Glutamatergic neuron (in vitro differentiated cells): ENCODE measurements around the gene DNER. TPM values are rescaled to one million over a fixed set of nuclear protein-coding genes. Genes with fewer than 3 reads are reported as not detected.

Experiments
- DNase-seq: peaks from one replicate; pipeline ENCODE4 v3.0.0; 2022
- H3K27ac Mint-ChIP-seq: one replicate; pipeline ENCODE4 v1.8.0; 2020; ENCODE audit warnings: mild to moderate bottlenecking, mixed read lengths, inconsistent platforms; ENCODE audit not compliant: unreplicated experiment
- H3K27me3 Mint-ChIP-seq: one replicate; pipeline ENCODE4 v1.8.0; 2020; ENCODE audit warnings: mild to moderate bottlenecking, moderate library complexity, mixed read lengths, inconsistent platforms; ENCODE audit not compliant: unreplicated experiment
- H3K36me3 Mint-ChIP-seq: one replicate; pipeline ENCODE4 v1.8.0; 2020; ENCODE audit warnings: mild to moderate bottlenecking, mixed read lengths, inconsistent platforms; ENCODE audit not compliant: unreplicated experiment
- H3K4me1 Mint-ChIP-seq: one replicate; pipeline ENCODE4 v1.8.0; 2020; ENCODE audit warnings: mild to moderate bottlenecking, low read depth, mixed read lengths, inconsistent platforms; ENCODE audit not compliant: unreplicated experiment
- H3K4me3 Mint-ChIP-seq: one replicate; pipeline ENCODE4 v1.8.0; 2020; ENCODE audit warnings: mild to moderate bottlenecking, mixed read lengths, inconsistent platforms; ENCODE audit not compliant: unreplicated experiment
- H3K9me3 Mint-ChIP-seq: one replicate; pipeline ENCODE4 v1.8.0; 2020; ENCODE audit warnings: mild to moderate bottlenecking, moderate library complexity, mixed read lengths, inconsistent platforms; ENCODE audit not compliant: unreplicated experiment
- CTCF ChIP-seq: fragments of 200-600 bp; sonication (generic); IDR thresholded peaks from one replicate; pipeline ENCODE4 v1.5.0; 2021; ENCODE audit not compliant: partially characterized antibody, unreplicated experiment
- total RNA-seq: library from RNA; stranded (reverse); fragmentation: NEBNext Ultra II Directional; extraction: Animal tissue kit (Norgen Biotek cat#: 25700); gene quantifications from one replicate; pipeline ENCODE4 v1.2.1, GENCODE V29; 2021; ENCODE audit not compliant: unreplicated experiment

The DNER gene
- total RNA-seq, 1 donor from 2014 or later: 36.0 TPM

- Mint-ChIP-seq H3K9me3 (no peaks in the 10 kb centered on the region), H3K4me1 (peaks cover 1% of the 10 kb centered on the region), H3K36me3 (no peaks in the 10 kb centered on the region), H3K27ac (no peak overlapping the region), H3K27me3 (no peaks in the 10 kb centered on the region), H3K4me3 (no peak overlapping the region)
- no peak for DNase-seq
- TF ChIP-seq CTCF: no peak
Observed at GRCh38 chr2:229330952-229331351, 383.4 kb downstream of the DNER start.

- H3K4me3 Mint-ChIP-seq: no peak overlapping the region
Observed at GRCh38 chr2:229319558-229319957, 394.8 kb downstream of the DNER start.

GRCh38 chr2:229314117-229314516, 400.2 kb downstream of the DNER start:
- no peak for TF ChIP-seq CTCF
- no peaks in the 10 kb centered on the region for H3K36me3 Mint-ChIP-seq
- no peaks in the 10 kb centered on the region for H3K9me3 Mint-ChIP-seq
- no peak overlapping the region for H3K4me3 Mint-ChIP-seq
- no peaks in the 10 kb centered on the region for H3K27me3 Mint-ChIP-seq
- H3K27ac Mint-ChIP-seq: no peak overlapping the region
- H3K4me1 Mint-ChIP-seq: no peaks in the 10 kb centered on the region
- no peak for DNase-seq

More at GRCh38 chr2:229319558-229319957, 394.8 kb downstream of the DNER start:
- no peaks in the 10 kb centered on the region for H3K36me3 Mint-ChIP-seq
- H3K27me3 Mint-ChIP-seq: no peaks in the 10 kb centered on the region
- no peak for TF ChIP-seq CTCF
- H3K27ac Mint-ChIP-seq: no peak overlapping the region
- no peak for DNase-seq
- no peaks in the 10 kb centered on the region for H3K4me1 Mint-ChIP-seq
- H3K9me3 Mint-ChIP-seq: no peaks in the 10 kb centered on the region

GRCh38 chr2:229313591-229313990, 400.8 kb downstream of the DNER start:
- Mint-ChIP-seq H3K4me3 (no peak overlapping the region), H3K9me3 (no peaks in the 10 kb centered on the region), H3K27me3 (no peaks in the 10 kb centered on the region), H3K4me1 (no peaks in the 10 kb centered on the region), H3K36me3 (no peaks in the 10 kb centered on the region), H3K27ac (no peak overlapping the region)
- TF ChIP-seq CTCF: no peak
- no peak for DNase-seq

Other genes with a start within 250 kb of the DNER start
- gene TRIP12, start 207.5 kb upstream of the DNER start, total RNA-seq: 192 TPM
- gene FBXO36, start 207.9 kb upstream of the DNER start, total RNA-seq: 3.4 TPM